ENCODE measurements around the gene AIM2.

GRCh38 chr1:159066108-159066507 lies 10.5 kb downstream of the AIM2 start:
- TF ChIP-seq CTCF (IDR thresholded peaks at IDR 0.05), result no peak
- no peak for TF ChIP-seq JUND (IDR thresholded peaks at IDR 0.05)
- TF ChIP-seq EZH2phosphoT487 (IDR thresholded peaks at IDR 0.05; ENCODE audit: borderline replicate concordance, low read depth), result no peak
- no peak for TF ChIP-seq SIN3A (IDR thresholded peaks at IDR 0.05; ENCODE audit: borderline replicate concordance, low read depth, low read length)
- no peak for TF ChIP-seq RFX5 (IDR thresholded peaks at IDR 0.05; ENCODE audit: low read length)
- TF ChIP-seq YY1 (IDR thresholded peaks at IDR 0.05; ENCODE audit: low read depth), result no peak
- TF ChIP-seq USF2 (IDR thresholded peaks at IDR 0.05; ENCODE audit: borderline replicate concordance, low read depth, low read length), result no peak
- no peak for TF ChIP-seq SMC3 (IDR thresholded peaks at IDR 0.05; ENCODE audit: low read depth, low read length)
- no peak for TF ChIP-seq TCF12 (IDR thresholded peaks at IDR 0.05)
- TF ChIP-seq RXRA (IDR thresholded peaks at IDR 0.05; ENCODE audit: borderline replicate concordance, low read depth), result no peak
- no peak for TF ChIP-seq POLR2AphosphoS5 (IDR thresholded peaks at IDR 0.05; ENCODE audit: low read depth, low read length)

All from SK-N-SH (cell line).